Anterior cingulate cortex (tissue), 58 donors: ENCODE results near the gene LRMDA.

Source experiments
- DNase-seq, 58 donors: peaks; one replicate each; lab custom pipeline; 2025; lab: John Stamatoyannopoulos, UW

LRMDA gene

GRCh38 chr10:76080451-76080850, 649.0 kb downstream of the LRMDA start:
- no peak for DNase-seq

- DNase-seq = no peak
These were observed 649.6 kb downstream of the LRMDA start for GRCh38 chr10:76080991-76081390.

- no peak for DNase-seq
These were observed 650.8 kb downstream of the LRMDA start for GRCh38 chr10:76082232-76082631.

- no peak for DNase-seq
These were observed 651.5 kb downstream of the LRMDA start for GRCh38 chr10:76082956-76083355.

- no peak for DNase-seq
These were observed 653.8 kb downstream of the LRMDA start for GRCh38 chr10:76085002-76085816.

GRCh38 chr10:76085817-76086167, 654.4 kb downstream of the LRMDA start:
- DNase-seq = no peak

GRCh38 chr10:76086170-76086760, 654.8 kb downstream of the LRMDA start:
- no peak for DNase-seq

GRCh38 chr10:76086761-76087639, 655.6 kb downstream of the LRMDA start:
- peak in 1 of 58 donors; percentile 1 for DNase-seq

GRCh38 chr10:76088008-76088407, 656.6 kb downstream of the LRMDA start:
- DNase-seq = no peak

- no peak for DNase-seq
These were observed 657.6 kb downstream of the LRMDA start for GRCh38 chr10:76088980-76089379.

GRCh38 chr10:76089556-76090180, 658.2 kb downstream of the LRMDA start:
- DNase-seq = no peak

- no peak for DNase-seq
These were observed 660.5 kb downstream of the LRMDA start for GRCh38 chr10:76091926-76092325.

- no peak for DNase-seq
These were observed 675.2 kb downstream of the LRMDA start for GRCh38 chr10:76106611-76107010.

GRCh38 chr10:76108563-76109359, 677.3 kb downstream of the LRMDA start:
- DNase-seq = no peak

GRCh38 chr10:76111404-76111803, 680.0 kb downstream of the LRMDA start:
- DNase-seq = no peak

GRCh38 chr10:76111986-76112825, 680.8 kb downstream of the LRMDA start:
- DNase-seq = no peak

- no peak for DNase-seq
These were observed 681.4 kb downstream of the LRMDA start for GRCh38 chr10:76112826-76113150.

GRCh38 chr10:76113952-76114351, 682.5 kb downstream of the LRMDA start:
- DNase-seq = no peak

GRCh38 chr10:76114581-76115001, 683.2 kb downstream of the LRMDA start:
- no peak for DNase-seq
